Lung (tissue), 12 donors: Measurements from ENCODE around the gene PEX5L. TPM values are rescaled to one million over a fixed set of nuclear protein-coding genes. Genes with fewer than 3 reads are reported as not detected.

Experiments used
- ATAC-seq: fragments of 200-7000 bp; cut with Tn5 transposase; one replicate; pipeline ENCODE4 v1.9.1; 2020; ENCODE audit warnings: moderate number of reproducible peaks; ENCODE audit not compliant: insufficient read depth, low FRiP score
- DNase-seq, 3 donors: peaks; one replicate each; pipeline ENCODE4 v3.0.0-alpha.2; 2013 to 2017
- H3K27ac ChIP-seq, 2 donors: one replicate each; pipeline ENCODE4 v1.5.1; 2013; ENCODE audit warnings: mild to moderate bottlenecking in 2 of 2, moderate library complexity in 2 of 2, control low read depth in 1 of 2, inconsistent platforms in 1 of 2, low read depth in 1 of 2, low read length in 1 of 2
- H3K27me3 ChIP-seq, 3 donors: one replicate each; pipeline ENCODE4 v1.5.1; 2013; ENCODE audit warnings: low read length in 2 of 3; ENCODE audit not compliant: control insufficient read depth in 3 of 3, insufficient read depth in 3 of 3
- H3K36me3 ChIP-seq, 4 donors: one replicate each; pipeline ENCODE4 v1.5.1; 2013; ENCODE audit warnings: low read length in 4 of 4, mild to moderate bottlenecking in 1 of 4, moderate library complexity in 1 of 4; ENCODE audit not compliant: control insufficient read depth in 4 of 4, insufficient read depth in 4 of 4
- H3K4me1 ChIP-seq, 5 donors: one replicate each; pipeline ENCODE4 v1.5.1; 2013; ENCODE audit warnings: low read length in 5 of 5, mild to moderate bottlenecking in 2 of 5, moderate library complexity in 1 of 5; ENCODE audit not compliant: control insufficient read depth in 5 of 5, insufficient read depth in 5 of 5
- H3K4me3 ChIP-seq: one replicate; pipeline ENCODE4 v1.5.1; 2013; ENCODE audit warnings: mild to moderate bottlenecking, control low read depth, moderate library complexity
- H3K9ac ChIP-seq, 2 donors: one replicate each; pipeline ENCODE4 v1.5.1; 2013; ENCODE audit warnings: low read length in 2 of 2, control low read depth in 1 of 2; ENCODE audit not compliant: insufficient read depth in 1 of 2
- H3K9me3 ChIP-seq, 4 donors: one replicate each; pipeline ENCODE4 v1.5.1; 2013; ENCODE audit warnings: low read length in 3 of 4, mild to moderate bottlenecking in 1 of 4, moderate library complexity in 1 of 4; ENCODE audit not compliant: control insufficient read depth in 4 of 4, insufficient read depth in 3 of 4
- WGBS, 2 donors: extraction: QIAGEN DNeasy Blood & Tissue Kit; methylation state at CpG; one replicate each; pipeline ENCODE4 v1.1.7; 2013; 5-methylcytosine and 5-hydroxymethylcytosine counted together
- polyA plus RNA-seq, 2 donors: library from polyadenylated mRNA; stranded (reverse); fragments of 200-250 nt; gene quantifications; one replicate each; pipeline ENCODE4 v1.2.1, GENCODE V29; 2013
- total RNA-seq, 2 donors: library from RNA; depleted of rRNA in 1 of 2; stranded (reverse); fragments of >200 nt in 1 of 2; gene quantifications; one replicate each; pipeline ENCODE4 v1.2.1, GENCODE V29; 2014 to 2021
- TF ChIP-seq, protein P1 (sequence below): IDR thresholded peaks from 2 replicates; pipeline ENCODE4 v1.5.1; 2012; ENCODE audit warnings: mild to moderate bottlenecking; ENCODE audit errors: control extremely low read depth, extremely low read depth
- donor health status: control.
- donor health status: control.
- donor health status: Bipolar disorder and iron deficiency.
- donor health status: healthy.
- donor health status: DM: yes; HTN: yes; CAD: no.

The PEX5L gene
- total and polyA plus RNA-seq, 4 donors, result 0.02 to 0.80 (median 0.09) TPM

DNA sequence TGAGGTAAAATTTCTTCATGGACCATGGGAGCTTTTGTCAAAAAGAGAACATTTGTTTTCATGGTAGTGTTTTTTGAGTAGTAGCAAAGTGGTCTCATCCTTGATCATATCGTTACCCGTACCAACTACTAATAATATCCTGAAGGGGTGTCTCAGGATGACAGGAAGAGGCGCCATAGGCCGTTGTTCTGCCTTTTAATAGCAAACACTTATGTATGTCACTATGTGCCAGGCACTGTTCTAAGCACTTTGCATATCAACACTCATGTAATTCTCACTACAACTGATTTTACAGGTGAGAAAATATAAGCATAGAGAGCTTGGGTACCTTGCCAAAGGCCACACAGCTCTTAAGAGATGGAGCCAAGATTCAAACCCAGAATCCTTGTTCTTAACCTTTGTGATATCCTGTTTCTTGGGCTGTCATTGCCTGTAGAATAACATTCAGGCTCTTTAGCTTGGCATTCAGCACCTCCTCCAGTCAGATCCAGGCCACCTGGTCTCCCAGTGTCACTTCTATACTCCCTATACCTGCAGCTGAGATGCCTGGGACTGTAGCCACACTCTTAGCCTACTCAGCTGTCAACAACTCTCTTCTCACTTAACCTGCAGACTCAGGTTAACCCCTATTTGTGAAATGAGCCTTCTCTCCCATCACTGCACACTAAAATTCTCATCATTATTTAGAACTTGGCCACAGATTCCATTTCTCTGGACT is 270.2 kb downstream of the PEX5L start:
- no peaks in the 10 kb centered on the region for H3K4me1 ChIP-seq
- no peak overlapping the region for H3K27ac ChIP-seq
- H3K4me3 ChIP-seq, result no peak overlapping the region
- ATAC-seq (no peak), DNase-seq (no peak)
- WGBS, 2 donors, result 90 to 92% methylated on average over 4 of the region's 4 CpGs
- H3K9me3 ChIP-seq, result no peaks in the 10 kb centered on the region
- no peak overlapping the region for H3K9ac ChIP-seq
- H3K27me3 ChIP-seq, result no peaks in the 10 kb centered on the region
- H3K36me3 ChIP-seq, result peaks cover 18 to 32% (median 20%) of the 10 kb centered on the region in 4 donors
- TF ChIP-seq, protein P1, sequence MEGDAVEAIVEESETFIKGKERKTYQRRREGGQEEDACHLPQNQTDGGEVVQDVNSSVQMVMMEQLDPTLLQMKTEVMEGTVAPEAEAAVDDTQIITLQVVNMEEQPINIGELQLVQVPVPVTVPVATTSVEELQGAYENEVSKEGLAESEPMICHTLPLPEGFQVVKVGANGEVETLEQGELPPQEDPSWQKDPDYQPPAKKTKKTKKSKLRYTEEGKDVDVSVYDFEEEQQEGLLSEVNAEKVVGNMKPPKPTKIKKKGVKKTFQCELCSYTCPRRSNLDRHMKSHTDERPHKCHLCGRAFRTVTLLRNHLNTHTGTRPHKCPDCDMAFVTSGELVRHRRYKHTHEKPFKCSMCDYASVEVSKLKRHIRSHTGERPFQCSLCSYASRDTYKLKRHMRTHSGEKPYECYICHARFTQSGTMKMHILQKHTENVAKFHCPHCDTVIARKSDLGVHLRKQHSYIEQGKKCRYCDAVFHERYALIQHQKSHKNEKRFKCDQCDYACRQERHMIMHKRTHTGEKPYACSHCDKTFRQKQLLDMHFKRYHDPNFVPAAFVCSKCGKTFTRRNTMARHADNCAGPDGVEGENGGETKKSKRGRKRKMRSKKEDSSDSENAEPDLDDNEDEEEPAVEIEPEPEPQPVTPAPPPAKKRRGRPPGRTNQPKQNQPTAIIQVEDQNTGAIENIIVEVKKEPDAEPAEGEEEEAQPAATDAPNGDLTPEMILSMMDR, result no peak

GRCh38 chr3:179765396-179765795 is 271.3 kb downstream of the PEX5L start:
- H3K9ac ChIP-seq, result no peak overlapping the region
- H3K4me1 ChIP-seq, result no peaks in the 10 kb centered on the region
- DNase-seq (no peak), ATAC-seq (no peak)
- no peaks in the 10 kb centered on the region for H3K9me3 ChIP-seq
- no peaks in the 10 kb centered on the region for H3K27me3 ChIP-seq
- H3K36me3 ChIP-seq, result peaks cover 15 to 40% (median 23%) of the 10 kb centered on the region in 4 donors
- WGBS, 2 donors, result 78 to 92% methylated on average over 2 of the region's 2 CpGs
- no peak overlapping the region for H3K27ac ChIP-seq
- no peak overlapping the region for H3K4me3 ChIP-seq
- TF ChIP-seq, protein P1, result no peak

GRCh38 chr3:179760944-179761343 is 275.8 kb downstream of the PEX5L start:
- Histone ChIP-seq H3K27me3 (no peaks in the 10 kb centered on the region), H3K36me3 (peaks cover 7 to 32% (median 15%) of the 10 kb centered on the region in 4 donors), H3K9ac (no peak overlapping the region), H3K4me3 (no peak overlapping the region), H3K4me1 (no peaks in the 10 kb centered on the region), H3K27ac (no peak overlapping the region), H3K9me3 (no peaks in the 10 kb centered on the region)
- TF ChIP-seq, protein P1, result no peak
- DNase-seq (no peak), ATAC-seq (no peak)
- 75 to 84% methylated on average over 8 of the region's 8 CpGs for WGBS, 2 donors
